COR-L47 (cell line): ENCODE measurements around the gene MS4A18.
"Not testable (repeated sequence)": the region's sequence is repeated elsewhere in the genome, so short reads cannot be mapped to it uniquely, and the experiment has no call there.

Experiments used
- DNase-seq: peaks from one replicate; lab custom pipeline; 2025; lab: John Stamatoyannopoulos, UW

Gene MS4A18

DNA sequence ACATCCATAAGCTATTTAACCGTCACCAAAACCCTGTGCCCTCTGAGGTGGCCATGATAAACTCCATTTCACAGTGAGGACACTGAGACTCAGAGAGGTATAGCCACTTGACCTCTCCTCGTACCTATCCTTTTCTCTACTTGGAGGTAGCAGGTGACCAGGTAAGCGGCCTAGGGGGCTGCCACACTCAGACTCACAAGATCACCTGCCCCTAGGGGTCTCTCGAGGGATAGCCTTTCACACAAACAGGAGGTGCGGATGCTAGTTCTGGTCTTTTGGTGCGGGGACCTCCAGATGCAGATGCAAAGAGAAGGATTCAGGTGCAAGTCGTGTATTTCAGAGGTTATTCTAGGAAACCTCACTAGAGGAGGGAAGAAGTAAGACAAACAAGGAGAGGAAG, 14.6 kb downstream of the MS4A18 start:
- DNase-seq, result no peak

- no peak for DNase-seq
Measured at GRCh38 chr11:60740573-60740972, 16.1 kb downstream of the MS4A18 start.

DNA sequence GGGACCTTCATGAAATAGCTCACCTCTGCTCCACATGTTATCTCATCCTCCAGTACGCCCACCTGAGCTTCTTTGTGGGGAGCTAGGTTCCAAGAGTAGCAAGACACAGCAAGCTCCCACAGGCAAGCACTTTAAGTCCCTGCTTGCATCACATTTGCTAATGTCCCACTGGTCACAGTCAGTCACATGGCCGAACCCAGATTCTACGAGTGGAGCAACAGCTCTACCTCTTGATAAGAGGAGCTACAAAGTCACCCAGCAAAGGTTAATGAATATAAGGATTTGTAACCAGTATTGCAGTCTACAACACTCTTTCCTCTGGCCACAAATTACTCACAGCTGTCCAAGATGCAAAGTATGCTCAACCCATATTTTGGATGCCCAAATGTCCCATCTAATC, 16.9 kb downstream of the MS4A18 start:
- DNase-seq, result no peak

DNA sequence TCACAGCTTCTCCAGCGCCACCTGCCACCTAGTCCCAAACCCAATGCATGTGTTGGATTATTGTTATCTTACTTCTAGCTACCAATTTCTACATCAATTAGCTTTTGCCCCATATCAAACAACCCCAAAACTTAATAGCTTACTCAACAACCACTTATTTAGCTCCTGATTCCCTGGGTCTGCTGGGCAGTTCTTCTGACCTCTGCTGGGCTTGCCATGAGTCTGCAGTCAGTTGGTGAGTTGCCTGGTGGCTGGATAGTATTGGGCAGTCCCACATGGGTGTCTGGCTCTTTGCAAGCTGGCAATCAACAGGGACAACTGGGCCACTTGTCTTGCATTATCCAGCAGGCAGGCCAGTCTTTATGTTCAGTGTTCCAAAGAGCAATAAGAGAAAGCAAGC, 18.5 kb downstream of the MS4A18 start:
- DNase-seq, result no peak

DNA sequence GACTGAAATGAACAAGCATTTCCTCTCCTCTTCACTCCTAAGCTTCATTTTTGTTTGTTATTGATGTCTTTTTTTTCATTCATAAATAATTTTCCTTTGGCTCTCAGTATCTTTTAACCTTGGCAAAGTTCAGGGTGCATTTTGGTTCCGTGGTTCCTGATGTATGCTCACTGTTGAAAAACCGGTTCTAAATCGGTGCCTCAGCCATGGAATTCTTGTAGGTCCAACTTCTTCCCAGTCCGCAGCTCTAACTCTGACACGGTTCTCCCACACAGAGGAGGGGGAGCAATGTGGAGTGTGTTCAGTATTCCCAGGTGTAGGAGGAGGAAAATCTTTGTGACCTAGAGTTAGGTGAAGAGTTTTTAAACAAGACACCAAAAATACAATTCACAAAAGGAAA, 19.6 kb downstream of the MS4A18 start:
- DNase-seq, result no peak

GRCh38 chr11:60747359-60747873, 22.9 kb downstream of the MS4A18 start:
- no peak for DNase-seq

DNA sequence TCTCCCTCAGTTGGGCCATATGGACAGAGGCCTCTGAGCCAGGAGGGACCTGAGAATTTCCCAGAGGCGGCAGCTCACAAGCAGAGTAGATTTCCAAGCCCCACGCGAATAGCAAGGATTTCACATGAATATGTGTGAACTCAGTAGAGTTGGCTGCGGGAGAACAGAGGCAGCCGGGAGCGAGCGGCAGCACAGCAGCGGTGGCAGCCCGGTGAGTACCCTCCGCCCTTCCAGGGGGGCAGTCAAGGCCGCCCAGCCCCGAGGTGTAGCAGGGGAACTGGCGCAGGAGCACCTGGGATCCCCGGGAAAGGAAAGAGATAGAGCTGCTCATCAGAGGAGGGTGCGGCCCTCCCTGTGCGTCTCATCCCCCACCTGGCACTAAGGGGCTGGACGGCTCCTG, 23.7 kb downstream of the MS4A18 start:
- no peak for DNase-seq

GRCh38 chr11:60748821-60749220, 24.3 kb downstream of the MS4A18 start:
- no peak for DNase-seq

GRCh38 chr11:60750911-60751310, 26.4 kb downstream of the MS4A18 start:
- no peak for DNase-seq

GRCh38 chr11:60753309-60753708, 28.8 kb downstream of the MS4A18 start:
- DNase-seq, result no peak

DNA sequence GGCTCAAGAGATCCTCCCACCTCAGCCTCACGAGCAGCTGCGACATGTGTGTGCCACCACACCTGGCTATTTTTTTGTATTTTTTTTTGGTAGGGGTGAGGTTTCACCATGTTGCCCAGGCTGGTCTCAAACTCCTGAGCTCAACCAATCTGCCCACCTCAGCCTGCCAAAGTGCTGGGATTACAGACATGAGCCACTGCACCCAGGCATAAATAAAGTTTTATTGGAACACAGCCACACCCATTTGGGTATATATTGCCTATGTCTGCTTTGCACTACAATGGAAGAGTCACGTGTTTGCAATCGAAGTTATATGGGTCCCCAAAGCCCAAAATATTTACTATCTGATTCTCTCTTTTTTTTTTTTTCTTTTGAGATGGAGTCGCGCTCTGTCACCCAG, 30.4 kb downstream of the MS4A18 start:
- no peak for DNase-seq

- no peak for DNase-seq
Measured at GRCh38 chr11:60756307-60757032, 31.9 kb downstream of the MS4A18 start, which contains the start of gene MS4A15. Gene MS4A15 (plus strand): TSS chr11:60756867. CDS start chr11:60763734, 6,867 bp downstream.

DNA sequence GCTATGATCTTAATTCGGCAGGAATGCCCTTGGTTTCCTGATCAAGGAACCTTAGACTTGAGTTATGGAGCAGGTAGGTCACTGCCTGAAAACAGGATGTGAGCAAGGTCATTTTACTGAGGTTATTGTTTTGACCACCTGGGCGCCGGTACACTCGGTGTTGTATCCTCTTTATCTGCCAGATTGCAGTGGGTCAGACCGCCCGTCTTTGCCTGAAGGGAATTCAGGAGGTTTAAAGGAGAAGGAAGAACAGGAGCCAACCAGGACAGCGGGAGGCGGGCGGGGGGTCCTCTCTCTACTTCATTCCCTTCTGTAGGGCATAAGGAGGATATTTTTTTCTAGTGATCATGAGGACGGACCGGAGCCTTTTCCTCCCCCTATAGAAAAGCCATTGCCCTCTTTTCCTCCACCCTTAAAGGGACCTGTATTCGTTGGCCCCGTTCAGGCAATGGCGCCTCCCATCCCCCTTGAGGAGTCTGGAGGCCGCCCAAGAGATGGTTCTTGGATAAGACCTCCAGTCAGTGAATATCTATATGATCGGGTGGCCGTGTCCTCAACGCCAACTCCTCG, 32.8 kb downstream of the MS4A18 start:
- DNase-seq, result no peak

DNA sequence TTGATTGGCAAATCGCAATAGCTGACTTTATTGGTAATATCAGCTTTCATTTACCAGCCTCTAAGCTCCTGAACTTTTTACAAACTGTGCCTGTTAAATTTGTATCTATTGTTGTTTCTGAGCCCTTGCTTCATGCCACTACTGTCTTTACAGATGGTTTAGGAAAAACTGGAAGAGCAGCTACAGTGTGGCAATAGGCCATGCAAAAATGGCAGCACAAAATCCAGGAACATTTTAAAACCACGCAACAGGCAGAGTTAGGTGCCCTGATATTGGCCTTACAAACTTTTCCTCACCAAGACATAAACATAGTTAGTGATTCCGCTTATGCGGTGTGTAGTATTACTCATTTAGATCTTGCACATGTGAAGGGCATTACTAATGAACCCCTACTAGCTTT, 34.2 kb downstream of the MS4A18 start:
- DNase-seq, result not testable (repeated sequence)

GRCh38 chr11:60759438-60760225, 35.1 kb downstream of the MS4A18 start:
- not testable (repeated sequence) for DNase-seq

DNA sequence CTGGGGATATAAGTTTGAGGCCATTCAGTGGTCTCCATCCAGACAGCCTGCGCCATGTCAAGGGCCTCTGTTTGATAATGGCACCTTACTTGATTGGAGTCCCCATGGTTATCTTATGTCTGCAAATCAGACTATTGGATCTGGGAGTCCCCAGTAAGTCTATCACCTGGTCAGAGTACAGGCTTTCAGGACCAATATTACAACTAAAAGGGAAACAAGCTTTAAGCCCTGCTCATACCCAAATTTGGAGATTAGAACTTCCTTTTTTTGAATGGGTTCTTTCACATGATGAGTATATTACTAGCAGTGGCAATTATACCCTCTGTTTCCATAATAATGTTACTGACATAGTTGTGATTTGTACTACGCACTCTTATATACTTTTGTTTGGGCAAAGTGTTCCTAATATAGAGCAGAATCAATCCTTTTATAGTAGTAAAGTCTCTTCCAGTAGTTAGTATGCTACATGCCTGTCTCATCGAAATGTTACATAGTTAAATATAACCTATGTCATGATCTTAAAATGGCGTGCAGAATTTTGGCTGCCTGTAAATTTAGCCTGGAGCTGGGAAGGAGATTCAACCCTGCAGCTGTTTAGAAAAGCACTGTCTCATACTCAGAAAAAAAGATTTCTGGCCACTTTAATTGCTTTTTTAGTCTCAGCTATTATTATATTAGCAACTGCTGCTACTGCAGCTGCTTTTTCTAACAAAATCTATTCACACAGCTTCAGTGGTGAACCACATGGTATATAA, 37.1 kb downstream of the MS4A18 start:
- DNase-seq, result no peak

DNA sequence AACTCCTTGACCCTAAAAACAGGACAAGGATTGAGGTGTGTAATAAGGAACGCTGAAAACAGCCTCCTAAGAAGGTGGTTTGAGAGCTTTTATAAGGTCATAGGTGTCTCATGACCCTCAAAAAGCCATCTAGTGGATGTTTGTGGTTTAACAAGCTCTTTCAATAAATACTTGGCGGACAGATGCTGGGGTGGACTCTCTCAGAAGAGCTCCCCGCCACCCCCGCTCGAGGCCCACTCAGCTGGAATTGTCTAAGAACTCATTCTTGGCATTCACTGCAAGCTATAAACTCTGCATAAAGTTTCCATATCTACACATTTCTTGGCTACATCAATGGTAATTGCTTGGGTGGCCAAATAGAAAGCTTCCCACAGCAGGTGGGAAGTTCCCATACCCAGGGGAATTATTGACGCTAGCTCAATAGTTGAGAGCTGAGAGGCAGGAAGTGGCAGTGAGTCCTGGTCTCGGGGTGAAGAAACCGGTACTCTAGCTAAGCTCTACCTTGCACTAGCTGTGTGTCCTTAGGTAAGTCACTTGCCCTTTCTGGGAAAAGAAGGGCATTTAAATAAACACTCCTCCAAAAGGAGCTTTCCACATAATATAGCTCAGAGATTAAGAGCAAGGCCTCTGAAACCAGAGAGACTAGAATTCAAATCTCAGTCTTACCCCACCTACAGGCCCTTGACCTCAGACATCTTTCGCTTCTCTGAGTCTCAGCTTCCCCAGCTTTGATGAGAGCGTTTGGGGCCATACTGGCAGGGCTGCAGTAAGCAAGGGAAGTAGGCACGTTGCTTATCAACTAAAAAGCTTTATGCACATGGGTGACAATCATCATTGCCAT, 38.6 kb downstream of the MS4A18 start:
- DNase-seq, result peak; percentile 46

DNA sequence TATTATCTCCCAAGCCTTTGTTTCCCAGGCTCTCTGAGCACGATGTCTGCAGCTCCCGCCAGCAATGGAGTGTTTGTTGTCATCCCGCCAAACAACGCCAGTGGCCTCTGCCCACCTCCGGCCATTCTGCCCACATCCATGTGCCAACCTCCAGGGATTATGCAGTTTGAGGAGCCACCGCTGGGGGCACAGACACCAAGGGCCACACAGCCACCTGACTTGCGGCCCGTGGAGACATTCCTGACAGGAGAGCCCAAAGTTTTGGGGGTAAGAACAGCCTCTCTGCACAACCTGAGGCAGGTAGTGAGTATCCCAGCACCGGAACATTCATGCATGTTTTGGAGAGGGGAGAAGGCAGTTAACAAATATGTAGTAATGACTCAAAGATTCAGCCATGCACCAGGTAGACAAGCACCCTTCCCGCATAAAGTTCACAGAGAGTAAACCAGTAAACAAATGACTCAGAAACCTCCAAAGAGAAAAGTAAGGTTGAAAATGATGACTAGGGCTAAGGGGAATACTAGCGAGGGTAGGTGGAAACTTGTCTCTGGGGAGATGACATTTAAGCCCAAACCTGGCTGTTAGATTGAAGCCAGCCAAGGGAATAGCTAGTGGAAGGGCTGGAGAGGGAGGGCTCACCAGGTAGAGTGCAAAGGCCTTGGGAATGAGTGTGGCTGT, 39.3 kb downstream of the MS4A18 start:
- DNase-seq, result no peak

GRCh38 chr11:60764879-60765278, 40.4 kb downstream of the MS4A18 start:
- DNase-seq, result no peak

DNA sequence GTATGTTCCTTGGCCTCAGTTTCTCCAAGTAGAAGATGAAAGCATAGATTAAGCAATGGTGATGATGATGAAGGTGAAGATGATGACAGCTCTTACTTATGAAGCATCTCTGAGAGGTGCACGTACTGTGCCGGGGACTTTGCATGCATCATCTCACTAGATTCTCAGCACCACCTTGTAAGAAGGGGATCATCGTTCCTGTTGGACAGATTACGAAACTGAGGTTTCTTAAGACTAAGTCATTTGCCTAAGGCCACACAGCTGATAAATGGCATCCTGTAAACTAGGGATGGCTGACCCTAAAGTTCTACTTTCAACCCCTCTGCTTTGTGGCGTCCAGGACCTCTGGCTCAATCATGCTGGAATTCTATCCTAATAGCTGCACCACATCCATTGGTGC, 40.8 kb downstream of the MS4A18 start:
- no peak for DNase-seq

DNA sequence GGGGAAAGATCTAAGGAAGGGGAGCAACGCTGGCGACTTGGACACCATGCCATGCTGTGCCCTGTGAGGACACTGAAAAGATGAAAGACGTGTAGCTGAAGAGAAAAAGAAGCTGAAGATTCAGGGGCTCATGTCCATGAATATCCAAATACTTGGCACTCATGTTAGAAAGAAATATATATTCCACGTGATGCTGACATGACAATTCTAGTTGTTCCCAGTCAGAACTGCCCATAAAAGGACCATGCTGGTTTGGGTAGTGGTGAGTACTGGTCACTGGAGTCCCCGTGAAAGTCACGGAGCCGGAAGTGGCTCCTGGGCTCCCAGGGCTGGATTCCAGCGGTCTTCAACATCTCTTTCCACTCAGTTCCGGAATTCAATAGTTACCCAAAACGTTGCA, 42.0 kb downstream of the MS4A18 start:
- DNase-seq, result no peak
